CD4-positive, alpha-beta T cell (primary cell): ENCODE data around the gene GLG1. TPM values are rescaled to one million over a fixed set of nuclear protein-coding genes. Genes with fewer than 3 reads are reported as not detected.
"Not testable (repeated sequence)": the region's sequence is repeated elsewhere in the genome, so short reads cannot be mapped to it uniquely, and the experiment has no call there.

Experiments used
- ATAC-seq: fragments of 200-7000 bp; cut with Tn5 transposase; one replicate; pipeline ENCODE4 v1.10.0; 2022; ENCODE audit warnings: mild to moderate bottlenecking; ENCODE audit not compliant: poor library complexity
- CTCF ChIA-PET: fragments of 350-600 bp; sonication (Branson Sonifier 250); formaldehyde crosslinking; loops from one replicate; lab custom pipeline; 2021; ENCODE audit warnings: antibody characterized with exemption, inconsistent platforms; lab: Charles Lee
- POLR2A ChIA-PET: fragments of 350-600 bp; sonication (Branson Sonifier 250); formaldehyde crosslinking; loops from one replicate; lab custom pipeline; 2021; ENCODE audit warnings: antibody characterized with exemption, inconsistent platforms; lab: Charles Lee
- DNase-seq, 14 experiments: peaks; one replicate each; pipeline ENCODE4 v3.0.0-alpha.2; 2013 to 2020; ENCODE audit warnings: mixed read lengths in 2 of 14
- H3K27ac ChIP-seq, 2 donors: one replicate each; pipeline versions ENCODE4 v1.5.1 to v1.7.0; 2013; ENCODE audit warnings: low read length in 2 of 2, low read depth in 1 of 2, mild to moderate bottlenecking in 1 of 2
- H3K27me3 ChIP-seq, 2 experiments: 1 replicate in 1 of 2; 2 replicates in 1 of 2; pipeline versions ENCODE4 v1.6.1 to v1.7.0; 2013; ENCODE audit warnings: low read length in 2 of 2, control low read depth in 1 of 2, mild to moderate bottlenecking in 1 of 2, moderate library complexity in 1 of 2; ENCODE audit not compliant: insufficient read depth in 2 of 2, control insufficient read depth in 1 of 2
- H3K36me3 ChIP-seq: one replicate; pipeline ENCODE4 v1.6.1; 2013; ENCODE audit warnings: low read length, control low read depth; ENCODE audit not compliant: insufficient read depth
- H3K4me1 ChIP-seq: one replicate; pipeline ENCODE4 v1.6.1; 2013; ENCODE audit warnings: low read length, control low read depth; ENCODE audit not compliant: insufficient read depth
- H3K4me3 ChIP-seq: one replicate; pipeline ENCODE4 v1.5.1; 2013; ENCODE audit warnings: mild to moderate bottlenecking, low read length, moderate library complexity
- H3K9me3 ChIP-seq, 2 experiments: 1 replicate in 1 of 2; 2 replicates in 1 of 2; pipeline versions ENCODE4 v1.6.1 to v1.7.0; 2013; ENCODE audit warnings: low read length in 2 of 2, mild to moderate bottlenecking in 2 of 2, control low read depth in 1 of 2, moderate library complexity in 1 of 2; ENCODE audit not compliant: control insufficient read depth in 1 of 2, insufficient read depth in 1 of 2
- H3K27ac Mint-ChIP-seq: one replicate; pipeline ENCODE4 v1.8.0; 2020; ENCODE audit warnings: mixed read lengths
- H3K27me3 Mint-ChIP-seq: one replicate; pipeline ENCODE4 v1.8.0; 2021; ENCODE audit warnings: mixed read lengths
- H3K36me3 Mint-ChIP-seq: one replicate; pipeline ENCODE4 v1.8.0; 2021; ENCODE audit warnings: low read depth, mixed read lengths
- H3K4me1 Mint-ChIP-seq: one replicate; pipeline ENCODE4 v1.8.0; 2021; ENCODE audit warnings: low read depth, mixed read lengths
- H3K4me3 Mint-ChIP-seq: one replicate; pipeline ENCODE4 v1.8.0; 2020; ENCODE audit warnings: mild to moderate bottlenecking, mixed read lengths
- H3K9me3 Mint-ChIP-seq: one replicate; pipeline ENCODE4 v1.8.0; 2020; ENCODE audit warnings: mixed read lengths
- intact Hi-C, 2 experiments: fragments of 100-400 bp; cut with DNase I in 1 of 2; cut with micrococcal nuclease in 1 of 2; formaldehyde crosslinking; loops; one replicate each; pipeline versions ENCODE4 v1.15.1 to v1.9.0; 2023 to 2025; cut with DNase I, micrococcal nuclease
- total RNA-seq, 174 experiments: library from RNA in 2 of 174; stranded (reverse) in 2 of 174; gene quantifications; one replicate each; pipeline ENCODE4 v1.2.3 and lab custom pipeline; 2021 to 2026

Gene GLG1
- total RNA-seq, 2 experiments from 2014 or later = 110 to 114 TPM

- H3K36me3 ChIP-seq, POLR2A ChIA-PET, H3K4me3 Mint-ChIP-seq, DNase-seq, H3K27me3 Mint-ChIP-seq, H3K4me1 ChIP-seq, CTCF ChIA-PET, H3K4me1 Mint-ChIP-seq, H3K36me3 Mint-ChIP-seq, H3K27ac ChIP-seq, intact Hi-C loops, H3K9me3 Mint-ChIP-seq, H3K9me3 ChIP-seq, H3K4me3 ChIP-seq, H3K27me3 ChIP-seq, ATAC-seq, H3K27ac Mint-ChIP-seq: not testable (repeated sequence)
These were observed 186.1 kb downstream of the GLG1 start, which contains the start of gene CLEC18B for GRCh38 chr16:74420612-74421481. Gene CLEC18B (minus strand): TSS chr16:74421478. CDS start chr16:74421270, 208 bp downstream.

GRCh38 chr16:74419811-74420210, 187.1 kb downstream of the GLG1 start:
- H3K27me3 ChIP-seq, intact Hi-C loops, H3K4me1 Mint-ChIP-seq, ATAC-seq, H3K27ac Mint-ChIP-seq, H3K4me3 ChIP-seq, CTCF ChIA-PET, H3K36me3 Mint-ChIP-seq, H3K4me1 ChIP-seq, H3K9me3 ChIP-seq, DNase-seq, H3K9me3 Mint-ChIP-seq, H3K27me3 Mint-ChIP-seq, POLR2A ChIA-PET, H3K27ac ChIP-seq, H3K4me3 Mint-ChIP-seq, H3K36me3 ChIP-seq: not testable (repeated sequence)

GRCh38 chr16:74417897-74418296, 189.0 kb downstream of the GLG1 start:
- H3K36me3 Mint-ChIP-seq, intact Hi-C loops, H3K9me3 Mint-ChIP-seq, H3K27me3 Mint-ChIP-seq, H3K9me3 ChIP-seq, H3K4me3 Mint-ChIP-seq, POLR2A ChIA-PET, CTCF ChIA-PET, H3K27ac Mint-ChIP-seq, DNase-seq, H3K27me3 ChIP-seq, H3K27ac ChIP-seq, H3K4me1 Mint-ChIP-seq, H3K36me3 ChIP-seq, H3K4me1 ChIP-seq, ATAC-seq, H3K4me3 ChIP-seq: not testable (repeated sequence)

- H3K9me3 ChIP-seq, H3K27me3 ChIP-seq, intact Hi-C loops, H3K27ac Mint-ChIP-seq, H3K4me3 ChIP-seq, H3K4me1 Mint-ChIP-seq, H3K36me3 Mint-ChIP-seq, DNase-seq, H3K27me3 Mint-ChIP-seq, H3K27ac ChIP-seq, H3K36me3 ChIP-seq, ATAC-seq, CTCF ChIA-PET, POLR2A ChIA-PET, H3K4me1 ChIP-seq, H3K4me3 Mint-ChIP-seq, H3K9me3 Mint-ChIP-seq: not testable (repeated sequence)
These were observed 193.0 kb downstream of the GLG1 start for GRCh38 chr16:74413920-74414319.

- CTCF ChIA-PET, H3K27me3 ChIP-seq, H3K36me3 Mint-ChIP-seq, DNase-seq, H3K9me3 Mint-ChIP-seq, H3K4me1 Mint-ChIP-seq, H3K4me1 ChIP-seq, H3K4me3 Mint-ChIP-seq, H3K27ac ChIP-seq, H3K27ac Mint-ChIP-seq, POLR2A ChIA-PET, H3K4me3 ChIP-seq, H3K9me3 ChIP-seq, ATAC-seq, H3K36me3 ChIP-seq, H3K27me3 Mint-ChIP-seq, intact Hi-C loops: not testable (repeated sequence)
These were observed 193.4 kb downstream of the GLG1 start for GRCh38 chr16:74413485-74413884.

GRCh38 chr16:74412775-74413390, 194.0 kb downstream of the GLG1 start:
- H3K27me3 Mint-ChIP-seq, intact Hi-C loops, DNase-seq, H3K36me3 ChIP-seq, H3K27ac ChIP-seq, H3K4me1 Mint-ChIP-seq, ATAC-seq, H3K27ac Mint-ChIP-seq, H3K36me3 Mint-ChIP-seq, CTCF ChIA-PET, POLR2A ChIA-PET, H3K4me3 ChIP-seq, H3K4me3 Mint-ChIP-seq, H3K9me3 Mint-ChIP-seq, H3K4me1 ChIP-seq, H3K9me3 ChIP-seq, H3K27me3 ChIP-seq: not testable (repeated sequence)
